Fibroblast of pulmonary artery (primary cell): Measurements from ENCODE around the gene MET.

Experiments
- DNase-seq: peaks from one replicate; pipeline ENCODE4 v3.0.0-alpha.2; 2010; ENCODE audit warnings: low read depth
- H3K4me3 ChIP-seq: replicated peaks from 2 replicates; pipeline ENCODE4 v1.5.1; 2011; ENCODE audit warnings: low read depth, mild to moderate bottlenecking, control low read depth, low read length, moderate library complexity
- CTCF ChIP-seq: IDR thresholded peaks from 2 replicates; pipeline ENCODE4 v1.5.1; 2011; ENCODE audit warnings: mild to moderate bottlenecking, control low read depth, low read length, inconsistent platforms; ENCODE audit errors: missing control alignments

Gene MET

GRCh38 chr7:116704650-116705228, 32.7 kb downstream of the MET start:
- no peak overlapping the region for H3K4me3 ChIP-seq
- no peak for DNase-seq
- no peak for TF ChIP-seq CTCF

DNA sequence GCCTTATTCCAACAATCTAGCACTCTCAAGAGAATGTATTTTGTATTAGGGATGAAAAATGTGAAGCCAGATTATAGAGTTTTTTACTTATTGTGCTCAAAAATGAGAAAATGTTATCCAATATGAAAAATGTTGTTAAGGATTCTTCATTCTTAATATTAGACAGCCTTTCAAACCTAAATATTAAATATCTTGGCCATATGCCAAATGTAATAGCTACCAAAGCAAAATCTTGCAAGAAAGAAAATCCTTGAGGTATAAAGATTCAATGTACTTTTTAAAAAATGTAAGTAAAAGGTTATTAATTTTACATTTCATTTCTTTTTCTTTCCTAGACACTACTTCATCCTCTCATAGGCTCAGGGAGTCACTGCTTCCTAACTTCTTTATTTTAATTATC, 33.4 kb downstream of the MET start:
- DNase-seq = no peak
- no peak overlapping the region for H3K4me3 ChIP-seq
- no peak for TF ChIP-seq CTCF

DNA sequence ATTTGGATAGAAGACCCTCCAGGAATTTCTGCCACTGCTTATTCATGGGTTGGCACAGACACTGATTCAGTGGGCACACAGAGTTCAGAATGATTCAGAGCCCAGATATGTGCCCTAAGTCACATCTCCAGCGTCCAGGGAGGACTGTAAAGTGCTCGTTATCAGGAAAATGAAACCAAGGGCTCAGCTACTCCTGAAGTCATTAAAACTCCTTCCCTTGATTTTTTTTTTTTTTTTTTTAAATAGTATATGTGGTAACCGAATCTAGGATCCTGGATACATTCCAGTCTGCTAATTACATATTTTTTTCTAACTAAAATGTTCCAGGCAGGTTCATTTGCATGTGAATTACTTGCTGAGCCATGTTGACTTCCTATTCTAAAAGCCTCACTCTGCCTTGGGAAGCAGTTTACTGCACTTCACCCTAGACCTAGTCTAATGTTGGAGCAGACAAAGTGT, 34.7 kb downstream of the MET start:
- no peak for TF ChIP-seq CTCF
- H3K4me3 ChIP-seq = peak overlapping the region; percentile 30
- DNase-seq = peak; percentile 49

- TF ChIP-seq CTCF = no peak
- DNase-seq = no peak
- no peak overlapping the region for H3K4me3 ChIP-seq
Measured at GRCh38 chr7:116707289-116707688, 35.3 kb downstream of the MET start.

DNA sequence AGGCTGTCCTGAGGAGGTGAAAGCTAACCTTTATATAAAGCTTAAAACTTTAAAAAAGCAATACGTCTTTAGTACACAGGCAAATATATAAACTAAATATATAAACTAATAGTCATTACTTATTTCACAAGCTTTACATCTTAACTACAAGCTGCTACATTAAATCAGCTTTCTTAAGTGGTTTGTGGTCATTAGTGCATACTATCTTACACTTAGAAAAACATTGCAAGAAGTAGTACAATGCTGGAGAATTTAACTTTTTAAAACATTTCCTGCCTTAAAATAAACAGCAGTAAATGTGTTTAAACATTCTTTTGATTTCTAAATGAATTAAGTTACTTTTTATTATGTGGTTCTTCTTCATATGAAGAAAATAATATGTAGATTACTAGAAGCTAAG, 36.3 kb downstream of the MET start:
- TF ChIP-seq CTCF = no peak
- DNase-seq = no peak
- H3K4me3 ChIP-seq = no peak overlapping the region

DNA sequence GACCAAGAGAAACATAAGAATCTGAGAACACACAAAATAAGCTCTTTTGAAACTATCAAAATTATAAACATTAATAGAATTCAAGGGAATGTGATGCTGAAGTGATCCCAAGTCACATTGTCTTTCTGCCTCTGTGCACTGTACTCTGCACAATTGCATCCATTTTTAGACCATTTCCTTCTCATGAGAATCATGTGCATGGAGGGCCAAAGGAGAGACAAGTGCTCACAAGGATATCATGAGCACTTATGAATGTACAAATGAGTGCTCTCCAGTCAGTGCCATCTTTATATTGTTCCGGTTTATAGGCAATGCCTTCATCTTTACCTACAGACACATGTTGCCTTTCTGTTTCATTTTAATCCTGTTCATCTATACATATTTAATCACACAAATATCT, 36.9 kb downstream of the MET start:
- TF ChIP-seq CTCF = no peak
- DNase-seq = no peak

GRCh38 chr7:116709336-116709735, 37.3 kb downstream of the MET start:
- no peak overlapping the region for H3K4me3 ChIP-seq
- no peak for TF ChIP-seq CTCF
- no peak for DNase-seq

More for the DNA sequence above, 36.9 kb downstream of the MET start:
- H3K4me3 ChIP-seq = no peak overlapping the region
